Measurements from ENCODE around the gene HOXB2.

DNA sequence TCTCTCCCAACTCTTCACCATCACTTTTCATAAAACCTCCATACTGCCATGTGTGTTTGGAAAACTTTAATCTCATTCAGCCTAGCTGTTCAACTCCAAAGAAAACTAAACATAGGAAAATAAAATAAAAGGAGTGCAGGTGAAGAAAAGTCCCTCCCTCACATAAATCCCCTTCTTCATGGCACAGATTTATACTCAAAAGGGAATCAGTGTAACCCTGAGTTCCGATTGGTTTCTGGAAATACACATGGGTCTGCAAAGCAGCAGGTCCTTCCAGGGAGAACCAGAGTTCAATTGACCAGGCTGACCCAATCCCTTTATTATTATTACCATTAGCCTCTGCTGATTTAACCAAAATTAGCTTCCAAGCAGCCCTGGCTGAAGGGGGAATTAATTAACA, 8.9 kb upstream of the HOXB2 start:
- no peak for TF ChIP-seq POLR2AphosphoS5 (IDR thresholded peaks at IDR 0.05; ENCODE audit: borderline replicate concordance, low read depth, low read length)
- TF ChIP-seq EZH2 (IDR thresholded peaks at IDR 0.05): no peak
